HG03066 (cell line): ENCODE results near the gene MYADM.

ENCODE experiments used
- ATAC-seq: cut with Tn5 transposase; IDR thresholded peaks from one replicate; pipeline ENCODE4 v1.9.1; 2021; ENCODE audit warnings: low read depth; ENCODE audit not compliant: unreplicated experiment

MYADM gene

DNA sequence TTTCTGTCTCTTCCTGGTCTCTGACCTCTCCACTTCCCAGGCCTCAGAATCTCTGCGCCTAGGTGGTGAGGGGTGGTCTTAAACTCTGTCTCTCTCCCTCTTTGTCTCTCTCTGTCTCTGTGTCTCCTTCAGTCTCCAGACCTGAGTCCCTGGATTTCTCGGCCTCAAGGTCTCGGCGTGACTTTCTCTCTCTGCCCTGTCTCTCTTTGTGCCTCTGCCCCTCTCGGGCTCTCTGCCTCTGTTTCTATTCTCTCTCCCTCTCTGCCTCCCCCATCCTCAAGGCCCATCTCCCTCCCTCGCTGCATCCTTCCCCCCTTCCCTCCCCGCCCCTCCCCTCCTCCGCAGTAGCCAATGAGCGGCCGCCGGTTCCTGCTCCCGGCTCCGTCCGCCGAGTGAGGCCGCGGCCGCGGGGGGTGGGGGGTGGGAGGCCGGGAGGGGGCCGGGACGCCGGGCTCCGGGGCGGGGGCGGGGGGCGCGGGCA is 41.3 kb downstream of the MYADM start, which contains the start of gene CACNG7:
Gene CACNG7, plus strand, starts transcription at position 344 of the 481 bp plus-strand sequence. CDS start 3,554 bp downstream, outside the sequence.
- no peak for ATAC-seq

DNA sequence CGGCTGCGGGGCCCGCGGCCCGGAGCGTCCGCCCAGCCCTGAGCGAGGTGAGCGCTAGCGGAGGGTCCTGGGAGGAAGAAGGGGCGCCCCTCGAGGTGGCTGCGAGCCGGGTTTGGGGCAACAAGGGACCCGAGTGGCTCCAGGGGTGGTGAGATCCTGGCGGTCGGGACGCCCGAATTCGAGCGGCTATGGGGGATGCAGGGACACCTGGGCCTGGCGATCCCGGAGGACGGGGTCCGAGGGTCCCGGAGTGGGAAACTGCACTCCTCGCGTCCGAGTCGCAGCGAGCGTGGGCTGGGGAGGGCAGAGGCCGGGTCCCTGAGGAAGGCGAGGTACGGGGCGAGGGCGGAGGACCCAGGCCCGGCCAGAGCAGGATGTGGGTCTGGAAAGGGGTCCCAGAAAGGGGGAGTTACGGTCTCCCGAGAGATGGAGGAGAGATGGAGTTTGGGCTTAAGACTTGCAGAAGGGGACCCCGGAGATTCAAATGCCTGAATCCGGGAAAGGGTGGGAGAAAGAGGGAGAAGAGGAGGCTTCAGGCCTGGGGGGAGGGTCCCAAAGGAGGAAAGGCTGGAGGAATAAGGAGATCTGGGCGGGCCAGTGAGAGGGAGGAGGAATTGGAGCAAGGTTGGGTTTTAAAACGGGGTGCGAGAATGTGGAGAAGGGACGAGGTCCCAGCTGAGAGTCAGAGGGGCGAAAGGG is 41.9 kb downstream of the MYADM start:
- no peak for ATAC-seq

- no peak for ATAC-seq
Measured at GRCh38 chr19:53910170-53910518, 42.5 kb downstream of the MYADM start.

DNA sequence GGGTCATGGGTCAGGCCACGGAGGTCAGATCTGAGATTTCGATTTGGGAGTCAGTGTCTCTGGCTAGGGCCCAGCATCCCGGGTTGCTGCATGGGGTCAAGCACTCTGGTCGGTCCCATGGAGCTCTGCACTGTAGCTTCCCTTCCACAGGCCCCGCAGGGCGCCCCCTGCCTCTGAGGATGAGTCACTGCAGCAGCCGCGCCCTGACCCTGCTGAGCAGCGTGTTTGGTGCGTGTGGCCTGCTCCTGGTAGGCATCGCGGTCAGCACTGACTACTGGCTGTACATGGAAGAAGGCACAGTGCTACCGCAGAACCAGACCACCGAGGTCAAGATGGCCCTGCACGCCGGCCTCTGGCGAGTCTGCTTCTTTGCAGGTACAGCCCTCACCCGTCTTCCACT is 45.0 kb downstream of the MYADM start:
- ATAC-seq = no peak

DNA sequence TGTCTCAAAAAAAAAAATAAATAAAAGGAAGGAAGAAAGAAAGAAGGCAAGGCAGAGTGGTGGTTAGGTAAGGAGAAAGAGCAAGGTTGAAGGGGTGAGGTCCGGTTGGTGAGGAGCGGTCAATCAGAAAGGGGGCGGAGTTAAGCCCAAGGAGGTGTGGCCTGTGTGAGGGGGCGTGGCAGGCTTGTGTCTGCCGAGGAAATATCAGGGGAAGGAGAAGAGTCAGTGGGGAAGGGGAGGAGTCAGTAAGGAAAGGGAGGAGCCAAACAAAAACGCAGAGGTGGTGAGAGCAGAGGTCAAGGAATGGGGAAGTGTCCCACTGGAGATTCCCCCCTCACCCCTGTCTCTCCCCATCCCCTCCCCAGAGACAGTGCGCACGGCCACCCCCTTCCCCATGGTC is 47.3 kb downstream of the MYADM start:
- ATAC-seq = no peak

DNA sequence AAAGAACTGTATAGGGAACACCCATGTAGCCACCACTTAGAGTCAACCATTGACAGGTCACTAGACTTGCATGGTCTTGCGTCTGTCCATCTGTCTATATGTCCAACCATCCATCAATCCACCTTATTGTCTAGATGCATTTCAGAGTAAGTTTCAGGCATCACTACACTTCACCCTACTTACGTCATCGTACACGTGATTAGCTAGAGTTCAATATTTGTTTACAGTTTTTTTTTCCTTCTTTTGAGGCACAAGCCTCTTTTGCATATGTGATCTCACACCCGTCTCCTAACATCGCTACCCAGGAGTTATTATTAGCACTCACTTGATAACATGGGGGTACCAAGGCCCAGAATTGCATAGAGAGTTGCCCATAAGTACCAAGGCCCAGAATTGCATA is 48.3 kb downstream of the MYADM start:
- no peak for ATAC-seq

- no peak for ATAC-seq
Measured at GRCh38 chr19:53917356-53917755, 49.7 kb downstream of the MYADM start.
